GM23248 (cell line): ENCODE results near the gene TXNRD2.

Source experiments
- EZH2 ChIP-seq: fragments of 200-600 bp; sonication (generic); IDR thresholded peaks from 2 replicates; pipeline ENCODE4 v1.6.1; 2018; ENCODE audit warnings: antibody characterized with exemption, mild to moderate bottlenecking; ENCODE audit not compliant: insufficient read depth, poor library complexity, severe bottlenecking
- EZH2phosphoT487 ChIP-seq: fragments of 200-600 bp; sonication (generic); IDR thresholded peaks from 2 replicates; pipeline ENCODE4 v1.6.1; 2018; ENCODE audit warnings: antibody characterized with exemption, moderate library complexity, mild to moderate bottlenecking, low read depth; ENCODE audit not compliant: insufficient read depth

- no peak for TF ChIP-seq EZH2phosphoT487
- no peak for TF ChIP-seq EZH2
Observed at GRCh38 chr22:19889951-19890350, 51.7 kb downstream of the TXNRD2 start.
